ENCODE results near the gene LYST. TPM values are rescaled to one million over a fixed set of nuclear protein-coding genes. Genes with fewer than 3 reads are reported as not detected.

Gene LYST
- total RNA-seq, 2 donors from 2014 or later: 68.8 to 91.2 TPM

- H3K9me3 Mint-ChIP-seq: no peaks in the 10 kb centered on the region
- H3K4me1 Mint-ChIP-seq (ENCODE audit: low read depth in 2 of 2): peaks cover 18 to 31% of the 10 kb centered on the region in 2 donors
- H3K27me3 Mint-ChIP-seq: no peaks in the 10 kb centered on the region
- peak; percentile 31 to 48 for ATAC-seq
- peak overlapping the region in 1 of 2 donors; percentile 22 for H3K27ac Mint-ChIP-seq
- H3K36me3 Mint-ChIP-seq: no peaks in the 10 kb centered on the region
- no peak overlapping the region for H3K4me3 Mint-ChIP-seq
- no peak for DNase-seq (ENCODE audit: low spot score)
Measured at GRCh38 chr1:235901461-235901860, 34.8 kb upstream of the LYST start.

GRCh38 chr1:235898126-235898525, 31.4 kb upstream of the LYST start:
- ATAC-seq (no peak), DNase-seq (ENCODE audit: low spot score) (no peak)
- Mint-ChIP-seq H3K9me3 (no peaks in the 10 kb centered on the region), H3K27me3 (no peaks in the 10 kb centered on the region), H3K4me1 (ENCODE audit: low read depth in 2 of 2) (peaks cover 18 to 31% of the 10 kb centered on the region in 2 donors), H3K27ac (peak overlapping the region in 1 of 2 donors; percentile 15), H3K4me3 (no peak overlapping the region), H3K36me3 (no peaks in the 10 kb centered on the region)

- DNase-seq (ENCODE audit: low spot score) (no peak), ATAC-seq (no peak)
- Mint-ChIP-seq H3K36me3 (no peaks in the 10 kb centered on the region), H3K4me3 (no peak overlapping the region), H3K27ac (no peak overlapping the region), H3K9me3 (no peaks in the 10 kb centered on the region), H3K27me3 (no peaks in the 10 kb centered on the region), H3K4me1 (ENCODE audit: low read depth in 2 of 2) (peaks cover 12 to 35% of the 10 kb centered on the region in 2 donors)
Measured at GRCh38 chr1:235893840-235894239, 27.1 kb upstream of the LYST start.

- ATAC-seq: no peak
- Mint-ChIP-seq H3K4me1 (ENCODE audit: low read depth in 2 of 2) (peaks cover 16 to 36% of the 10 kb centered on the region in 2 donors), H3K27ac (peak overlapping the region in 1 of 2 donors; percentile 78), H3K27me3 (no peaks in the 10 kb centered on the region), H3K4me3 (peak overlapping the region; percentile 31), H3K9me3 (no peaks in the 10 kb centered on the region), H3K36me3 (no peaks in the 10 kb centered on the region)
- DNase-seq (ENCODE audit: low spot score): no peak
Measured at GRCh38 chr1:235892734-235893413, 26.2 kb upstream of the LYST start.

GRCh38 chr1:235892202-235892601, 25.5 kb upstream of the LYST start:
- ATAC-seq (peak; percentile 46 to 69), DNase-seq (ENCODE audit: low spot score) (no peak)
- Mint-ChIP-seq H3K27me3 (no peaks in the 10 kb centered on the region), H3K9me3 (no peaks in the 10 kb centered on the region), H3K27ac (peak overlapping the region; percentile 67 to 78), H3K4me1 (ENCODE audit: low read depth in 2 of 2) (peaks cover 22 to 41% of the 10 kb centered on the region in 2 donors), H3K4me3 (peak overlapping the region; percentile 65), H3K36me3 (no peaks in the 10 kb centered on the region)

GRCh38 chr1:235888119-235888643, 21.5 kb upstream of the LYST start:
- H3K27ac Mint-ChIP-seq: peak overlapping the region; percentile 81 to 91
- H3K4me1 Mint-ChIP-seq (ENCODE audit: low read depth in 2 of 2): peaks cover 37 to 61% of the 10 kb centered on the region in 2 donors
- H3K36me3 Mint-ChIP-seq: no peaks in the 10 kb centered on the region
- H3K27me3 Mint-ChIP-seq: no peaks in the 10 kb centered on the region
- peak overlapping the region; percentile 76 for H3K4me3 Mint-ChIP-seq
- ATAC-seq (peak; percentile 87 to 91), DNase-seq (ENCODE audit: low spot score) (peak; percentile 69)
- H3K9me3 Mint-ChIP-seq: no peaks in the 10 kb centered on the region

- Mint-ChIP-seq H3K36me3 (no peaks in the 10 kb centered on the region), H3K4me3 (peak overlapping the region; percentile 76), H3K4me1 (ENCODE audit: low read depth in 2 of 2) (peaks cover 37 to 66% of the 10 kb centered on the region in 2 donors), H3K9me3 (no peaks in the 10 kb centered on the region), H3K27me3 (no peaks in the 10 kb centered on the region), H3K27ac (peak overlapping the region; percentile 81 to 91)
- DNase-seq (ENCODE audit: low spot score) (no peak), ATAC-seq (peak; percentile 4 to 41)
Measured at GRCh38 chr1:235887676-235888075, 21.0 kb upstream of the LYST start.

GRCh38 chr1:235885655-235886262, 19.1 kb upstream of the LYST start:
- peak; percentile 42 to 58 for ATAC-seq
- Mint-ChIP-seq H3K27me3 (no peaks in the 10 kb centered on the region), H3K4me1 (ENCODE audit: low read depth in 2 of 2) (peaks cover 32 to 68% of the 10 kb centered on the region in 2 donors)

GRCh38 chr1:235883261-235883927, 16.7 kb upstream of the LYST start:
- Mint-ChIP-seq H3K36me3 (no peaks in the 10 kb centered on the region), H3K27me3 (no peaks in the 10 kb centered on the region), H3K9me3 (no peaks in the 10 kb centered on the region), H3K27ac (peak overlapping the region; percentile 2 to 59), H3K4me3 (peak overlapping the region; percentile 59), H3K4me1 (ENCODE audit: low read depth in 2 of 2) (peaks cover 44 to 80% of the 10 kb centered on the region in 2 donors)
- ATAC-seq (peak in 1 of 2 donors; percentile 3), DNase-seq (ENCODE audit: low spot score) (no peak)

More at GRCh38 chr1:235885655-235886262, 19.1 kb upstream of the LYST start:
- Mint-ChIP-seq H3K27ac (peak overlapping the region; percentile 81 to 91), H3K9me3 (no peaks in the 10 kb centered on the region), H3K4me3 (peak overlapping the region; percentile 49), H3K36me3 (no peaks in the 10 kb centered on the region)
- DNase-seq (ENCODE audit: low spot score): no peak

- Mint-ChIP-seq H3K4me1 (ENCODE audit: low read depth in 2 of 2) (peaks cover 44 to 82% of the 10 kb centered on the region in 2 donors), H3K9me3 (no peaks in the 10 kb centered on the region), H3K27me3 (no peaks in the 10 kb centered on the region), H3K36me3 (no peaks in the 10 kb centered on the region), H3K4me3 (peak overlapping the region; percentile 59), H3K27ac (peak overlapping the region; percentile 2 to 59)
- DNase-seq (ENCODE audit: low spot score) (no peak), ATAC-seq (no peak)
Measured at GRCh38 chr1:235882816-235883215, 16.1 kb upstream of the LYST start.

GRCh38 chr1:235881930-235882700, 15.4 kb upstream of the LYST start:
- no peak for ATAC-seq
- H3K9me3 Mint-ChIP-seq: no peaks in the 10 kb centered on the region
- no peak for DNase-seq (ENCODE audit: low spot score)
- H3K4me1 Mint-ChIP-seq (ENCODE audit: low read depth in 2 of 2): peaks cover 37 to 81% of the 10 kb centered on the region in 2 donors
- H3K4me3 Mint-ChIP-seq: peak overlapping the region; percentile 59
- H3K36me3 Mint-ChIP-seq: no peaks in the 10 kb centered on the region
- peak overlapping the region; percentile 2 to 59 for H3K27ac Mint-ChIP-seq
- no peaks in the 10 kb centered on the region for H3K27me3 Mint-ChIP-seq

GRCh38 chr1:235878082-235878811, 11.5 kb upstream of the LYST start:
- no peaks in the 10 kb centered on the region for H3K27me3 Mint-ChIP-seq
- peak overlapping the region; percentile 11 for H3K4me3 Mint-ChIP-seq
- no peaks in the 10 kb centered on the region for H3K36me3 Mint-ChIP-seq
- no peaks in the 10 kb centered on the region for H3K9me3 Mint-ChIP-seq
- ATAC-seq (no peak), DNase-seq (ENCODE audit: low spot score) (no peak)
- H3K27ac Mint-ChIP-seq: peak overlapping the region in 1 of 2 donors; percentile 85
- peaks cover 52 to 93% of the 10 kb centered on the region in 2 donors for H3K4me1 Mint-ChIP-seq (ENCODE audit: low read depth in 2 of 2)
